IMR-90 (cell line): ENCODE measurements around the gene FBXL7. TPM values are rescaled to one million over a fixed set of nuclear protein-coding genes. Genes with fewer than 3 reads are reported as not detected.

Experiments used
- ATAC-seq: fragments of 200-7000 bp; cut with Tn5 transposase; 2 replicates; pipeline ENCODE4 v1.9.1; 2020; ENCODE audit warnings: low read depth, mild to moderate bottlenecking, moderate library complexity
- BruUV-seq: library from RNA; stranded (reverse); fragments of 400-500 nt; replicated peaks from 2 replicates; lab custom pipeline; 2021; lab: Mats Ljungman, UMichigan
- CTCF ChIA-PET: fragments of 300-600 bp; formaldehyde crosslinking; extraction: SDS; loops from one replicate; lab custom pipeline; 2021; ENCODE audit warnings: antibody characterized with exemption; lab: Yijun Ruan, JAX
- POLR2A ChIA-PET: fragments of 300-600 bp; sonication (Branson Sonifier 250); formaldehyde crosslinking; loops from one replicate; lab custom pipeline; 2022; ENCODE audit warnings: antibody characterized with exemption; ENCODE audit not compliant: unreplicated experiment; lab: Charles Lee
- DNase-seq: peaks from one replicate; pipeline ENCODE4 v3.0.0; 2013
- H2AFZ ChIP-seq: replicated peaks from 2 replicates; pipeline ENCODE3; 2013; ENCODE audit warnings: low read length, mild to moderate bottlenecking; ENCODE audit not compliant: poor library complexity
- H2AK5ac ChIP-seq: 2 replicates; pipeline ENCODE4 v1.6.1; 2013; ENCODE audit warnings: low read depth, low read length, inconsistent platforms
- H2AK9ac ChIP-seq: replicated peaks from 2 replicates; pipeline ENCODE3; 2013; ENCODE audit warnings: mild to moderate bottlenecking, low read depth, low read length, moderate library complexity; ENCODE audit not compliant: poor library complexity
- H2BK120ac ChIP-seq: 2 replicates; pipeline ENCODE4 v1.6.1; 2013; ENCODE audit warnings: low read depth, low read length, inconsistent platforms
- H2BK15ac ChIP-seq: 3 replicates; pipeline ENCODE4 v1.6.1; 2013; ENCODE audit warnings: low read depth, low read length, inconsistent platforms
- H2BK20ac ChIP-seq: 2 replicates; pipeline ENCODE4 v1.6.1; 2013; ENCODE audit warnings: low read depth, mild to moderate bottlenecking, inconsistent platforms, low read length, moderate library complexity
- H2BK5ac ChIP-seq: 2 replicates; pipeline ENCODE4 v1.6.1; 2013; ENCODE audit warnings: mild to moderate bottlenecking, low read depth, low read length, inconsistent platforms; ENCODE audit not compliant: poor library complexity, severe bottlenecking
- H3K14ac ChIP-seq: replicated peaks from 2 replicates; pipeline ENCODE4 v1.6.1; 2013; ENCODE audit warnings: low read depth, low read length, inconsistent platforms
- H3K18ac ChIP-seq: 2 replicates; pipeline ENCODE4 v1.6.1; 2013; ENCODE audit warnings: low read depth, low read length, control low read depth
- H3K23ac ChIP-seq: 2 replicates; pipeline ENCODE4 v1.6.1; 2013; ENCODE audit warnings: low read depth, low read length, inconsistent platforms
- H3K27ac ChIP-seq: 2 replicates; pipeline ENCODE4 v1.5.1; 2013; ENCODE audit warnings: mild to moderate bottlenecking, control low read depth, low read length; ENCODE audit not compliant: insufficient read depth
- H3K27me3 ChIP-seq: 2 replicates; pipeline ENCODE4 v1.6.1; 2013; ENCODE audit warnings: low read length; ENCODE audit not compliant: control insufficient read depth, insufficient read depth
- H3K36me3 ChIP-seq: 2 replicates; pipeline ENCODE4 v1.6.1; 2013; ENCODE audit warnings: low read length, mixed read lengths; ENCODE audit not compliant: control insufficient read depth, insufficient read depth
- H3K4ac ChIP-seq: 2 replicates; pipeline ENCODE4 v1.6.1; 2013; ENCODE audit warnings: low read depth, low read length, inconsistent platforms
- H3K4me1 ChIP-seq: 2 replicates; pipeline ENCODE4 v1.6.1; 2013; ENCODE audit warnings: low read length, mixed read lengths; ENCODE audit not compliant: control insufficient read depth, insufficient read depth
- H3K4me2 ChIP-seq: 2 replicates; pipeline ENCODE4 v1.6.1; 2013; ENCODE audit warnings: low read depth, mild to moderate bottlenecking, control low read depth, low read length, moderate library complexity
- H3K4me3 ChIP-seq: 2 replicates; pipeline ENCODE4 v1.5.1; 2013; ENCODE audit warnings: low read depth, mild to moderate bottlenecking, control low read depth, low read length, moderate library complexity; ENCODE audit not compliant: insufficient read depth
- H3K56ac ChIP-seq: 2 replicates; pipeline ENCODE4 v1.6.1; 2013; ENCODE audit warnings: low read length, inconsistent platforms; ENCODE audit not compliant: insufficient read depth; ENCODE audit errors: extremely low read depth
- H3K79me1 ChIP-seq, 2 experiments: 2 replicates each; pipeline ENCODE4 v1.6.1; 2013; ENCODE audit warnings: low read length in 2 of 2, inconsistent platforms in 1 of 2, low read depth in 1 of 2
- H3K9ac ChIP-seq: 2 replicates; pipeline ENCODE4 v1.6.1; 2013; ENCODE audit warnings: low read depth, low read length, control low read depth
- H3K9me1 ChIP-seq: 2 replicates; pipeline ENCODE4 v1.6.1; 2013; ENCODE audit warnings: low read length, inconsistent platforms; ENCODE audit not compliant: insufficient read depth
- H3K9me3 ChIP-seq: 2 replicates; pipeline ENCODE4 v1.6.1; 2013; ENCODE audit warnings: low read length; ENCODE audit not compliant: control insufficient read depth, insufficient read depth
- H4K20me1 ChIP-seq: 2 replicates; pipeline ENCODE4 v1.6.1; 2013; ENCODE audit warnings: low read length, inconsistent platforms; ENCODE audit not compliant: insufficient read depth
- H4K5ac ChIP-seq: 2 replicates; pipeline ENCODE4 v1.6.1; 2013; ENCODE audit warnings: mild to moderate bottlenecking, low read depth, low read length, control low read depth
- H4K8ac ChIP-seq, 2 experiments: 2 replicates each; pipeline ENCODE4 v1.6.1; 2013; ENCODE audit warnings: low read depth in 2 of 2, low read length in 2 of 2, control low read depth in 1 of 2, inconsistent platforms in 1 of 2
- H4K91ac ChIP-seq: 2 replicates; pipeline ENCODE4 v1.6.1; 2013; ENCODE audit warnings: low read depth, low read length, inconsistent platforms; ENCODE audit not compliant: insufficient read depth
- CHD1 ChIP-seq: IDR thresholded peaks from 2 replicates; pipeline ENCODE4 v1.6.1; 2012; ENCODE audit warnings: low read depth, low read length, improper control_type of control experiment
- MAFK ChIP-seq: IDR thresholded peaks from 2 replicates; pipeline ENCODE4 v1.6.1; 2012; ENCODE audit warnings: low read depth, low read length, improper control_type of control experiment
- USF2 ChIP-seq: fragments of 150-350 bp; IDR thresholded peaks from 2 replicates; pipeline ENCODE4 v1.6.1; 2017; ENCODE audit warnings: mild to moderate bottlenecking, antibody characterized with exemption, low read length, low read depth
- WGBS, 2 experiments: methylation state at CpG; one replicate each; pipeline versions ENCODE4 v1.1.5 to v1.1.7; 2013; ENCODE audit warnings: missing lambda C conversion rate in 2 of 2; ENCODE audit not compliant: insufficient read length in 1 of 2; ENCODE audit errors: extremely low coverage in 2 of 2; 5-methylcytosine and 5-hydroxymethylcytosine counted together
- dilution Hi-C: fragments of 300-500 bp; cut with HindIII; formaldehyde crosslinking; loops from one replicate; pipeline ENCODE4 v1.14.3; 2018; ENCODE audit warnings: low sequenced_read_pairs; ENCODE audit not compliant: unreplicated experiment
- in situ Hi-C: fragments of 300-500 bp; cut with MboI; formaldehyde crosslinking; loops from 3 replicates; pipeline ENCODE4 v1.14.3; 2019; ENCODE audit warnings: low sequenced_read_pairs, inconsistent platforms, mixed read lengths
- intact Hi-C: fragments of 100-400 bp; cut with micrococcal nuclease; formaldehyde crosslinking; loops from 2 replicates; pipeline ENCODE4 v1.10.0; 2022
- polyA plus RNA-seq, 3 experiments: library from polyadenylated mRNA; depleted of rRNA; stranded (reverse); fragments of >200 nt; gene quantifications; 2 replicates each; pipeline ENCODE4 v1.2.3, GENCODE V29; 2012; ENCODE audit warnings: low replicate concordance in 1 of 3
- total RNA-seq: library from RNA; depleted of rRNA; stranded (reverse); fragments of >200 nt; gene quantifications from 2 replicates; pipeline ENCODE4 v1.2.3, GENCODE V29; 2012

The FBXL7 gene
- total and polyA plus RNA-seq, 2 of the 4 experiments (the other 2 are of a cell fraction): 4.1 to 10.2 TPM

DNA sequence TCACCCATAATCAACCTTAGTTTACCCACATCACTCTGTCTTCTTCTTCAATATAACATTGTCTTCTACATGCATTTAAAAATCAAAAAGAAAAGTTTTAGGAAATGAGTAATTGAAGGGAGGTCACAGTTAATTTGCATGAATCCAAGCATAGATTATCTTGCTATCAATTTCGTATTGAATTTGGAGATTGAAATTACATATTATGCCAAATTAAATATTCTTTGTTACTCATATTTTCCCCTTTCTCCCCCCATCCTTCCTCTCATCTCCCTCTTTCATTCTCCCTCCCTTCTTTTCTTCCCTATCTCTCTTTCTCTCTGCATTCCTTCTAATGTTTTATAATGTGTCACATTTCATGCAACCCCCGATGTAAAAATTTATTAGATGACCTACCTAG is 303.3 kb downstream of the FBXL7 start:
- Histone ChIP-seq H3K27ac (no peak overlapping the region), H2BK5ac (no peak overlapping the region), H3K56ac (no peak overlapping the region), H3K9me1 (no peaks in the 10 kb centered on the region; the same call in none of the 2 replicates), H4K8ac (no peak overlapping the region), H2BK120ac (no peak overlapping the region), H3K23ac (no peak overlapping the region), H3K4me3 (no peak overlapping the region), H3K36me3 (no peaks in the 10 kb centered on the region), H3K4me1 (peaks cover 3% of the 10 kb centered on the region; the same call in 1 of the 2 replicates), H3K4ac (no peak overlapping the region), H3K18ac (no peak overlapping the region), H2AFZ (no peak overlapping the region), H3K14ac (no peak overlapping the region), H3K4me2 (no peak overlapping the region), H4K91ac (no peak overlapping the region), H3K27me3 (no peaks in the 10 kb centered on the region), H3K9ac (no peak overlapping the region), H2BK20ac (no peak overlapping the region), H2AK5ac (no peak overlapping the region), H4K20me1 (no peaks in the 10 kb centered on the region), H2AK9ac (no peak overlapping the region), H4K5ac (no peak overlapping the region), H2BK15ac (no peak overlapping the region), H3K9me3 (peaks cover 5% of the 10 kb centered on the region; the same call in 1 of the 2 replicates), H3K79me1 (peaks cover 0 to 2% of the 10 kb centered on the region in 2 experiments; a peak in 3 of 4 replicates)
- intact Hi-C loops: no loop called here
- no TSS peak for BruUV-seq
- DNase-seq (no peak), ATAC-seq (no peak)
- no peak for TF ChIP-seq CHD1
- no peak for TF ChIP-seq MAFK
- TF ChIP-seq USF2: no peak
- dilution Hi-C loops: no loop called here
- in situ Hi-C loops: no loop called here
- POLR2A ChIA-PET: no interaction called here
- CTCF ChIA-PET: no interaction called here
- no CpG with 5 or more reads among the region's 2 CpGs for WGBS, 2 experiments
